ENCODE data around the gene KIF6.
A peak's percentile ranks its signal among the peaks of the same experiment; 100 is the strongest.

KIF6 gene

GRCh38 chr6:39411001-39411400 is 314.2 kb downstream of the KIF6 start:
- no peak for DNase-seq

- no peak for DNase-seq
Observed at GRCh38 chr6:39409889-39410288, 315.3 kb downstream of the KIF6 start.

GRCh38 chr6:39407446-39407993 is 317.7 kb downstream of the KIF6 start:
- no peak for DNase-seq

- no peak for DNase-seq
Observed at GRCh38 chr6:39404312-39404711, 320.9 kb downstream of the KIF6 start.

GRCh38 chr6:39403304-39403703 is 321.9 kb downstream of the KIF6 start:
- no peak for DNase-seq

- no peak for DNase-seq
Observed at GRCh38 chr6:39402239-39402751, 322.9 kb downstream of the KIF6 start.

- DNase-seq: no peak
Observed at GRCh38 chr6:39401376-39401775, 323.8 kb downstream of the KIF6 start.

- no peak for DNase-seq
Observed at GRCh38 chr6:39400026-39400425, 325.2 kb downstream of the KIF6 start.

- DNase-seq: no peak
Observed at GRCh38 chr6:39396854-39397253, 328.4 kb downstream of the KIF6 start.

GRCh38 chr6:39393075-39393474 is 332.1 kb downstream of the KIF6 start:
- DNase-seq: no peak

- no peak for DNase-seq
Observed at GRCh38 chr6:39391182-39391581, 334.0 kb downstream of the KIF6 start.

GRCh38 chr6:39389484-39389767 is 335.8 kb downstream of the KIF6 start:
- DNase-seq: no peak

- DNase-seq: no peak
Observed at GRCh38 chr6:39388606-39389483, 336.4 kb downstream of the KIF6 start.

- no peak for DNase-seq
Observed at GRCh38 chr6:39387785-39388184, 337.4 kb downstream of the KIF6 start.

GRCh38 chr6:39386487-39386886 is 338.7 kb downstream of the KIF6 start:
- DNase-seq: no peak

- DNase-seq: peak in 1 of 2 experiments; percentile 13
Observed at GRCh38 chr6:39381550-39382140, 343.6 kb downstream of the KIF6 start.

- no peak for DNase-seq
Observed at GRCh38 chr6:39380837-39381549, 344.2 kb downstream of the KIF6 start.

- no peak for DNase-seq
Observed at GRCh38 chr6:39378960-39379425, 346.2 kb downstream of the KIF6 start.

- DNase-seq: no peak
Observed at GRCh38 chr6:39378175-39378959, 346.8 kb downstream of the KIF6 start.

- DNase-seq: peak; percentile 30 to 49
Observed at GRCh38 chr6:39377539-39377950, 347.7 kb downstream of the KIF6 start.

GRCh38 chr6:39375405-39375804 is 349.8 kb downstream of the KIF6 start:
- DNase-seq: no peak

- no peak for DNase-seq
Observed at GRCh38 chr6:39370390-39370789, 354.8 kb downstream of the KIF6 start.

- no peak for DNase-seq
Observed at GRCh38 chr6:39369987-39370386, 355.2 kb downstream of the KIF6 start.

All from NCI-H1930 (cell line).